GM18951 (cell line): ENCODE results near the gene NR6A1.

Source experiments
- POLR2A ChIP-seq: IDR thresholded peaks from 4 replicates; pipeline ENCODE4 v1.6.1; 2011; ENCODE audit warnings: mild to moderate bottlenecking; ENCODE audit not compliant: insufficient read length, insufficient read depth; ENCODE audit errors: extremely low read depth
- in situ Hi-C: fragments of 300-500 bp; cut with MboI; formaldehyde crosslinking; loops from one replicate; pipeline ENCODE4 v1.12.0; 2022; ENCODE audit warnings: low sequenced_read_pairs, mixed read lengths, inconsistent platforms; ENCODE audit not compliant: unreplicated experiment

The NR6A1 gene

DNA sequence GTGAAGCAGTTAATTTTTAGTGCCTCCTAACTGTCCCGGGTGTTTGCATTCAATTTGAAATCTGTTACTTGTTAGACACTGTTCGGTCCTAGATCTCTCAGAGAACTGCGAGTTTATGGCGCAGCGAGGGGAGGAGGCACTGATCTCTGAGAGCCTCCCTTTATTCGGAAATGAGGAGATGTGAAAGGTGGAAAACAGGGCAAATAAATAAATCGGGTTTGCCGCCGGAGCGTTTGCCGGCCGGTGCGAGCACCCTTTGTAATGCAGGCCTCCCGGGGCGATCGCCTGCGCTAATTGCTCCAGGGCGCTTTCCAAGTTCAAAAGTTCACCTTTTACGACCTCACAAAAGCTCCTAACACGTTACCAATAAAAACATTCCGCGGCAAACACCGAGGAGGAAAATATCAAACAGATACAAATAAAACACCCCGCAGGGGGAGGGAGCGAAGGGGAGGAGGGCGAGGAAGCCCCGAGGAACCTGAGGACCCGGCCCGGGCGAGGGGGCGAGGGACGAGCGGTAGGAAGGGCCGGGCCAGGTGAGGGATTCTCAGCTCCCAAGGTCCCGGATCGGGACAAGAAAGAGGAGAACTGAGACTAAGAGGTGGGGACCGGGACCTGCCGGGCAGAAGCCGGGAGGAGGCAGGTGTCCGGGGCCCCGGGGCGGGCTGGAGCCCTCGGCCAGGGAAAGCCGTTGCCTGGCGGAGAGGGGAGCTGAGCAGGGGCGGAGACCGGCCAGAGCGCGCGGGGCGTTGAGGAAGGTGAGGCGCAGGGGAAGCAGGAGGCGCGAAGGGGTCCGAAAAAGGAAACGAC, 1.4 kb downstream of the NR6A1 start:
- no peak for TF ChIP-seq POLR2A
- in situ Hi-C loops, result loop anchor here (5.0 to 10.0 kb wide), 3 partner anchors 88 to 605 kb away; partner anchors contain the start of gene SCAI

DNA sequence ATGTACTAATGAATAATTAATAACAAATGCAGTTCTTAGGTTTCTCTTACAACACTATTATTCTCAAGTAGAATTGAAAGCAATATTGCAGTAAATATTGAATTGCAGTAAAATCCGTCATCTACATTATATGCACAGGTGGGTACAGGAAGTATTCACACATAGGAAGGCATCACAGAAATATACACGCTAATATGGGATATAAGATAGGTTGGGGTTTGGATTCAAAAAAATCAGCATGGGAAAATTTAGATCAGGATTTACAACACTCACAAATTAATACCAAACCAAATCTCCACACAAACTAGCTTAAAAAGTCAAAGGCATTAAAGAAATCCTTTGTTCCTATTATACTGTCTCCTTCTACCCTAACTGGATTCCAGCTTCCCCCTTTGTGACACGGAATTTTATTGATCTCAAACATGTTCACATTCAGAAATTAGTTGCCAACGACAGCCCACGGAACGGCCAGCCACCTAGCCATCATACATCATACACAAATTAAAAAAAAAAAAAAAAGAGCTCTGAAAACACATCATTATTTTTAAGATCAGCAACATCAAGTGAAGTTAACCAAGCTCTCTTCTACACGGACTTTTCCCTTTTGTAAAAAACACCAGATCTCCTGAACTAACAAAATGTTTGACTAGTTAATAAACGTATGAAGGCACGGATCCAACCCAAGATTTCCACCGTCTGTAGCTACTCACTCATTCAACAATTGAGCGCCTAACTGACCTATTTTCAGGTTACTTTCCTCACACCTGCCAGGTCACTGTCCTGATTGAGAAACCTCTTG, 2.2 kb downstream of the NR6A1 start:
- in situ Hi-C loops, result no loop called here
- no peak for TF ChIP-seq POLR2A

GRCh38 chr9:124768334-124768733, 2.8 kb downstream of the NR6A1 start:
- in situ Hi-C loops, result no loop called here
- TF ChIP-seq POLR2A, result no peak

DNA sequence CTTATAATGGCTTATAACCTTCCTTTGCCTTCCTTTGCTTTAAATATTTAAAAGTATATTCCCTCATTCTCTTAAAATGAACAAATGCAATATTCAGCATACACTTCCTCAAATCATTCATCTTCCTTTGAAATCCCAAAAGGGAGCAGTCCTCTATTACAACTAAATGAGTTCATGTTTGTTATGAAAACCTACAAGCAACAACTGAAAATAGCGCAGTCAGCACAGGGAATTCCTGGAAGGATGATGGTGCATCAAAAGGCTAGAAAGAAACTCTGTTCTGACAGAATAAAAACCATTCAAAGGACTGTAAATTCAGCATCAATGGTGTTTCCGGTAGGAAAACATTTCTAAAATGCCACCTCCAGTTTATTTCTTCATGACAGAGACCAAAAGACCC, 3.3 kb downstream of the NR6A1 start:
- in situ Hi-C loops, result no loop called here
- TF ChIP-seq POLR2A, result no peak

DNA sequence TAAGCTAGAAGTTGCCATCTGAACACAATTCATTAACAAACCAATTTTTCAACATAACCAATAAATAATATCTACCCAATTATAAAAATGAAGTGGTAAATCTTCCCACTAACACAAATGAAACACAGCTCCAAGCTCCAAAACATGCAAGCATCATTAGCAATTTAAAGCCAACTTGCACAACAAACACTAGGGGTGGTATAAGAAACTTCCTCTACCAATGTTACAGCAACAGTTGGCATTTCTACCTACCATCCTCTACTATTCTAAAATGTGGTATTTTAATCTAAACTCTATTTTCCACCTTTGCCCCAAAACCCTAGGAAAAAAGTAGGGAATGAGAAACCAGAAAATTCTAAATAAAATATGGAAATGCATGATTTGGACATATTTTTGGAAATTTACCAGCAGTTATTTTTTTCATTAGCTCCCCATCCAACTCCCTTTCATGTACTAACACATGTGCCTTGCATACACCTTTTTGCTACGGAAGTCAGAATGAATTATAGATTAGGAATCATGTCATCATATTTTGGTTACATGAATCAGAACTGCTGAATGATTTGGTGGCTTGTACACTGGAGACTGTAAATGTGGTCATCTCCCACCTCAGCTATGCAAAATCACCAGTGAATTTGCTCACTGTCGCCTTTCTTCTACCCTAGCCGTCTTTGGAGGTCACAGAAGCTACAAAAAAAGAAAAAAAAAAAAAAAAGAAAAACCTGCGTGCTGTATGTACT, 4.1 kb downstream of the NR6A1 start:
- TF ChIP-seq POLR2A, result no peak

DNA sequence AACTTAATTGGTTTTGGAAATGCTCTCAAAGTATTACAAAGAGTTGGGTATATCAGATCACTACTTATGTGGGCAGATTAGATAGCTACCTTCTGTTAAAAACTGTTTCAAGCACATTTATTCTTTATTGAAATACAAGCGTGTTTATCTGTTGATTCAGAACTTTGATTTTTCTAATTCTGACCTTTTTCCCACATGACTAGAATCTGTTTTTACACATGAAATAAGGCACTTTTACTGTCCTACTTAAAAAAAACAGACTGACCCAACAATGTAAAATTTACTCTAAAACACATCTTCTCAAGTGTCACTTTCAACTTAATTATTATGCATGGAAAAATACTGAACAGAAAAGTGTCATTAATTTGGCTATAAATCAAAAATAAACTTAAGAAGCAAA, 4.8 kb downstream of the NR6A1 start:
- no peak for TF ChIP-seq POLR2A
- in situ Hi-C loops, result no loop called here

More for the DNA sequence above, 4.1 kb downstream of the NR6A1 start:
- in situ Hi-C loops, result no loop called here

- no peak for TF ChIP-seq POLR2A
- in situ Hi-C loops, result no loop called here
Measured at GRCh38 chr9:124765439-124765835, 5.7 kb downstream of the NR6A1 start.

GRCh38 chr9:124764774-124765438, 6.2 kb downstream of the NR6A1 start:
- in situ Hi-C loops, result no loop called here
- TF ChIP-seq POLR2A, result no peak

- in situ Hi-C loops, result no loop called here
Measured at GRCh38 chr9:124762633-124763032, 8.5 kb downstream of the NR6A1 start.

GRCh38 chr9:124761710-124762109, 9.4 kb downstream of the NR6A1 start:
- no peak for TF ChIP-seq POLR2A
- in situ Hi-C loops, result no loop called here

More at GRCh38 chr9:124762633-124763032, 8.5 kb downstream of the NR6A1 start:
- TF ChIP-seq POLR2A, result no peak

GRCh38 chr9:124761196-124761595, 9.9 kb downstream of the NR6A1 start:
- TF ChIP-seq POLR2A, result no peak
- in situ Hi-C loops, result no loop called here

DNA sequence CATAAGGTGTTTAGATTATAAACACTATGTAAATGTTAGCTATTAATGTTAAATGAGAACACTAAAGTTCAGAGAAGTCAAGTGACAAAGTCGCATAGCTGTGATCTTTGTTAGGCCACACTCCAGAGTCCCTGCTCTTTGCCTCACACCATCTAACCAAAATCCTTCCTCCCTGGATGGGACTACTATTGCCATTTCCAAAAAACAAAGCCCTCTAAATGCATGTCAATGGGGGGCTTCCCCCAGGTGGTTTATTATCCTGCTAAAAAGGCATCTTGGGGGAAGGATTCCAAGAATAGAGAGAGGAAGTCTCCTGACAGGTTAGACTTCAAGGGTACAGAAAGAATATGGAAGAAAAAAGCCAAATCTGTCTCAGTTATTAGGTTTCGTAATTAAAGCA, 10.4 kb downstream of the NR6A1 start:
- in situ Hi-C loops, result no loop called here
- no peak for TF ChIP-seq POLR2A

- in situ Hi-C loops, result no loop called here
- TF ChIP-seq POLR2A, result no peak
Measured at GRCh38 chr9:124759327-124759726, 11.8 kb downstream of the NR6A1 start.
